ENCODE data around the gene IRF3.

The IRF3 gene

DNA sequence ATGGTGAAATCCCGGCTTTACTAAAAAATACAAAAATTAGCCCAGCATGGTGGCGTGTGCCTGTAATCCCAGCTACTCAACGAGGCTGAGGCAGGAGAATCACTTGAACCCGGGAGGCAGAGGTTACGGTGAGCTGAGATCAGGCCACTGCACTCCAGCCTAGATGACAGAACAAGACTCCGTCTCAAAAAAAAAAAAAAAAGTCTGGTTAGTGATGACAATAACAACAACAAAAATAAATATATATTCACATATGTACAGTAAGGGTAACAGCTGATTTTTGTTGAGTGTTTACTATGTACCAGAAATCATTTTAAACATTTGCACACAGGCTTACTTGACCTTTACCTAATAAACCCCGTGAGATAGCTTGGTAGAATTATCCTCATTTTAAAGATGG, 48.7 kb downstream of the IRF3 start:
- DNase-seq (ENCODE audit: low spot score): no peak

DNA sequence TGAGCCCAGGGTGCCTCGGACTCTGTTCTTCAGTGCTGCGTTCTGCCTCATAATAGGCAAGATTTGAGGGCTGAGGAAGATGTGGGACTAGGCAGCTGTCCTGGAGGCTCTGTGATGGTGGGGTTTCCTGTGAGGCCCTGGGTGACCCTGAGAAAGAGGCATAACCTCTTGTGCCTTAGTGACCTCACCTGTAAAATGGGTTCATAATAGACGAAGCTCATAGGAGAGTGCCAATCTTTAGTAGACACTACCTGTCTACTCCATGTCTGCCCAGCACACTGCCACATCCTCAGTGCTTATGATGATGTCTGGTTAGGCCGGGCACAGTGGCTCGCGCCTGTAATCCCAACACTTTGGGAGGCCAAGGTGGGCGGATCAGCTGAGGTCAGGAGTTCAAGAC, 49.1 kb downstream of the IRF3 start:
- DNase-seq (ENCODE audit: low spot score): no peak

DNA sequence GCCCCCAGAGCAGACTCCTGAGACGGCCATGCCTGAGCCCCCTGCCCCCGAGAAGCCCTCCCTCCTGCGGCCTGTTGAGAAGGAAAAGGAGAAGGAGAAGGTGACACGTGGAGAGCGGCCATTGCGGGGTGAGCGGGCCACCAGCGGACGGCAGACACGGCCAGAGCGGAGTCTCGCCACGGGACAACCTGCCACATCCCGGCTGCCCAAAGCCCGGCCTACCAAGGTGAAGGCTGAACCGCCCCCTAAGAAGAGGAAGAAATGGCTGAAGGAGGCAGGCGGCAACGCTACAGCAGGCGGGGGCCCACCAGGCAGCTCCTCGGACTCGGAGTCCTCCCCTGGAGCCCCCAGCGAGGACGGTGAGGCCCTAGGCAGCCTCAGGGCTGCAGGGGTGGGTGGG, 49.8 kb downstream of the IRF3 start:
- DNase-seq (ENCODE audit: low spot score): no peak

- no peak for DNase-seq (ENCODE audit: low spot score)
Measured at GRCh38 chr19:49614096-49614833, 51.4 kb downstream of the IRF3 start.

GRCh38 chr19:49613374-49613773, 52.3 kb downstream of the IRF3 start:
- DNase-seq (ENCODE audit: low spot score): no peak
